Epithelial cell of esophagus (primary cell): ENCODE results near the gene ISL2.

Experiments
- DNase-seq: peaks from one replicate; pipeline ENCODE4 v3.0.0; 2010; ENCODE audit warnings: low read depth
- H3K4me3 ChIP-seq: 2 replicates; pipeline ENCODE4 v1.5.1; 2011; ENCODE audit warnings: mild to moderate bottlenecking, low read length, control low read depth
- TF ChIP-seq, protein P1 (sequence below): IDR thresholded peaks from 2 replicates; pipeline ENCODE4 v1.5.1; 2011; ENCODE audit warnings: low read depth, mild to moderate bottlenecking, low read length, control low read depth, inconsistent platforms; ENCODE audit not compliant: insufficient read depth; ENCODE audit errors: missing control alignments

ISL2 gene

DNA sequence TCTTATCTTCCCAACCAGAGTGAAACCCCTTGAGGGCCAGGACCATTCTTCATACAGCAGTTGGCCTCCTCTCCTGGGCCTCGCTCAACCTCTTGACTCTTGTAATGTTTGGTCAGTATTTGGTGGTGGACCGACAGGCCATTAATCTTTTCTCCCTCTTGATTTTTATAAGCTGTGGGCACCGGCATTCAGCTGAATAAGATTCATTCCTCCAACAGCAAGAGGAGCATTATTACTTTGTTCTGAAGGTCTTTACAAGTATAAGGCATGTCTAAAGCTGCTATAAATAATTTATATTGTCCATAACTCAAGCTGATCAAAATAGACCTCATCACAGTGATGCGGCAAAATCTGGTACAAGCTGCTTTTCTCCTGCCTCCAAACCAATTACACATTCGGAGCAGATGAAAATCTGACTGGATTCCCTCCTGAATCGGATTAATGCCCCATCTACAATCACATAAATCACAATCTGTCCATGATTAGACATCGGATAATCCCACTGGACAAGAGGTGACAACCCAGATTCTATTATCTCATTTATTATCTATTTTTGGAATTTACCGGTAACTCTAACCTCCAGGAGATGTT, 8.4 kb upstream of the ISL2 start:
- DNase-seq: no peak
- no peak overlapping the region for H3K4me3 ChIP-seq
- TF ChIP-seq, protein P1, sequence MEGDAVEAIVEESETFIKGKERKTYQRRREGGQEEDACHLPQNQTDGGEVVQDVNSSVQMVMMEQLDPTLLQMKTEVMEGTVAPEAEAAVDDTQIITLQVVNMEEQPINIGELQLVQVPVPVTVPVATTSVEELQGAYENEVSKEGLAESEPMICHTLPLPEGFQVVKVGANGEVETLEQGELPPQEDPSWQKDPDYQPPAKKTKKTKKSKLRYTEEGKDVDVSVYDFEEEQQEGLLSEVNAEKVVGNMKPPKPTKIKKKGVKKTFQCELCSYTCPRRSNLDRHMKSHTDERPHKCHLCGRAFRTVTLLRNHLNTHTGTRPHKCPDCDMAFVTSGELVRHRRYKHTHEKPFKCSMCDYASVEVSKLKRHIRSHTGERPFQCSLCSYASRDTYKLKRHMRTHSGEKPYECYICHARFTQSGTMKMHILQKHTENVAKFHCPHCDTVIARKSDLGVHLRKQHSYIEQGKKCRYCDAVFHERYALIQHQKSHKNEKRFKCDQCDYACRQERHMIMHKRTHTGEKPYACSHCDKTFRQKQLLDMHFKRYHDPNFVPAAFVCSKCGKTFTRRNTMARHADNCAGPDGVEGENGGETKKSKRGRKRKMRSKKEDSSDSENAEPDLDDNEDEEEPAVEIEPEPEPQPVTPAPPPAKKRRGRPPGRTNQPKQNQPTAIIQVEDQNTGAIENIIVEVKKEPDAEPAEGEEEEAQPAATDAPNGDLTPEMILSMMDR: no peak

DNA sequence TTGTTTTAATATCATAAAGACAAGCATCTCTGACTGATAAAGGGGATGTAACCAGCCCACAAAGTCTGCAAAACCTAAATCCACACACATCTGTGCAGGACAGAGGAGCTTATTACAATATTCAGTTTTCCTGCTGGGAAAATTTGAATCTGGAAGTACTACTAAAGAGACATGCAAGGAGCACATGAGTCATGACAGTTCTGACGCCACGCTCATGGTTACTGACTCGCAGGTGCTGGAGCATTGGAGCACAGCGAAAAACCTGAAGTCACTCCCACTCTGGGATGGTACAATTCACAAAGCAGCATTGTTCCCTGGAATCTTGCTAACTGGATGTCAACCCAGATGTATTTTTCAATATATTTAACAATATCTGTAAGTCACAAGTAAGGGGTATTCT, 7.6 kb upstream of the ISL2 start:
- H3K4me3 ChIP-seq: no peak overlapping the region
- TF ChIP-seq, protein P1: no peak
- peak; percentile 76 for DNase-seq

DNA sequence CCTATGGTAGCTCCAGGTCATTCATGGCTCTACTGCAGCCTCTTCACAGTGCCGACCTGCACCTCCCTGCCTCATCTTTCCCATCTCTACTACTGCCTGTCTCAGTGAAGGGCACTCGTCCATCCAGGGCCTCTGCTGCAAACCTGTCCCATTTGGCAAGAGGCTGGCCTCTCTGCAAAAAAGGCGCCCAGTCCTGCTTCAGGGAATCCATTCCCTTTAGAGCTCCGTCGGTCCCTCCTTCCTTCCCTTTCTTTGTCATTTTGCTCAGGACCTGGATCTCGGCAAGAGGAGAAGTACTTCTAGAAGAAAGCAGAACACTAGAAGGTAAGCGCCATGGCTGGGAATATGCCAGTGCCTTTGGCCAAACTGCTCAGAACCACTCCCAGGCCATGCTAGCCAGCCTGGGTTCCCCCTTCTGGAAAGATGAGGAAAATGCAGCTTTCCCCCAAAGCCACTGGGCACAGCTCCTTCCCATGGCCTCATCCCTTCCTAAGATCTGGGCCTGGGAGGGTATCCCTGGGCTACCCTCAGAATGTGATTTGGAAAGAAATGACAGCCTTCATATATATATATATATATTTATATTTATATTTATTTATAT, 6.4 kb upstream of the ISL2 start:
- no peak overlapping the region for H3K4me3 ChIP-seq
- TF ChIP-seq, protein P1: peak; percentile 61
- peak; percentile 65 for DNase-seq

DNA sequence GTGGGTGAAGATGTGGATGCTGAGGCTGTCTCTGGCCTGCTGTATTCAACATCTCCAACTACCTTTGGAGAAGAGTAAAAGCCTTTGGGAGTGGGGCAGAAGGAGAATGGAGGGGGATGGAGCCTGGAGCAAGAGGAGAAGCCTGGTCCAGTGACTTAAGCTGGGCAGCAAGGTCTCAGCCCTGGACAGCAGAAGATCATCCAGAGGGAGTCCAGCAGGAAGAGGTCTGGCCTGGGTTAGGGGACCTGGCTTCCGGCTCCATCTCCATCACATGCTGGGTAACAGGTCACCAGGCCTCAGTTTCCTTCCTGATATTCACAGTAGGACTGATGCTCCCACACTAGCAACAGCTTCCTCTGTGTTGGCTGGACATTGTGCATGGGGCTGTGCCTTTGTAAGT, 3.8 kb upstream of the ISL2 start:
- TF ChIP-seq, protein P1: no peak
- H3K4me3 ChIP-seq: no peak overlapping the region
- no peak for DNase-seq

DNA sequence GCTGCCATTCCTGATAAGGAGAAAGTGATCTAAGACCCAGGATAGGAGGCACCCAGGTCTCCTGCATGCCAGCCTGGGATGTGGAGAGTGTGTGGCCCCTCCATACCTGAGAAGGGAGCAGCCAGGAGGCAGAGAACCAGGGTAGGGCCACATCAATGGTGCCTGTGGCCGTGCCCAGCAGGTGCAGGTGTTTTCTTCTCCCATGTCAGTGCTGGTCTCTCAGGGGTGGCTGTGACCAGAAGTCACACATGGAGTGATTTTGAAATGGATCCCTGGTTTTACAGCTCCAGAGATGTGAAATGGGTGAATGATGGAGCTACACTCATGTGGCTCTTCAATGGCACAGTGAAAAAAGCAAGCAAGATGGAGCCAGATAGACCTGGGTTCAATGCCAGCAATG, 3.3 kb upstream of the ISL2 start:
- no peak overlapping the region for H3K4me3 ChIP-seq
- TF ChIP-seq, protein P1: no peak
- DNase-seq: no peak

DNA sequence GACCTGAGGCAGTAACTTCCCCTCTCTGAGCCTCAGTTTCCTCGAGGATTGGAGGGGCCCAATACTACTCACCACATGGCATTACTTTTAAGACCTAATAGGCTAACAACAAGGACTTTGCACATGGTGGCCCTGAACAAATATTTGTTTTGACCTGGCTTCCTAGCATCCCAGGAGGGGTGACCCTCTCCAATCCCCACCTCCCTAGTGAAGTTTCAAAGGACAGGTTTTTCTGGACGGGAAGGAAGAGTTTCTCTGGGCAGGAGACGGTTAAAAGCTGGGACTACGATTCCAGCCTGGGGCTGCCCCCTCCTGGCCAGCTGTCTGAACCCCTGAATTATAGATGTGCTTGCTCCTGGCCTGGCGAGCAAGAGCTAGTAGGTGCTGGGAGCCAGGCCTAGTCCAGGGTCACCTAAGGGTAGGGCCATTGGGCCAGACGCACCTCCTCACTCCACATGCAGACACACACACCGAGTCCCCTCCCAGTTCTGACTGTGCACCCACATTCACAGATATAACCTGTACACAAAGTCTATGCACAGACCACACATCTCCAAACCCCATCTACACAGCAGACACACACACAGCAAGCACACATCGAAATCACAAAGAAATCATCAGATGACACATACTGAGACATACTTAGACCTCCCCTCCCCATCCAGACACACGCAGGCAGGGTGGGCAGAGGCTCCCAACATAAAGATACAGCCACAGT, 2.7 kb upstream of the ISL2 start:
- DNase-seq: peak; percentile 37
- H3K4me3 ChIP-seq: no peak overlapping the region
- TF ChIP-seq, protein P1: peak; percentile 20
